HepG2 (cell line): ENCODE results near the gene HNRNPA2B1.

Experiments used
- CBFB ChIP-seq: sonication (generic); formaldehyde crosslinking; IDR thresholded peaks from 2 replicates; pipeline ENCODE4 v1.4.0; 2020; ENCODE audit warnings: missing genetic modification reagents
- CTCF ChIP-seq: sonication (generic); formaldehyde crosslinking; IDR thresholded peaks from 2 replicates; pipeline ENCODE4 v1.5.0; 2020; ENCODE audit warnings: mild to moderate bottlenecking, missing genetic modification reagents, moderate library complexity
- FOXA3 ChIP-seq: IDR thresholded peaks from 2 replicates; pipeline ENCODE4 v1.6.1; 2016; ENCODE audit warnings: missing genetic modification reagents, missing compliant biosample characterization
- FOXP1 ChIP-seq, 2 experiments: fragments of 450-650 bp in 1 of 2; IDR thresholded peaks; 2 replicates each; pipeline ENCODE4 v1.6.1; 2017 to 2018; ENCODE audit warnings: antibody characterized with exemption in 1 of 2
- GABPB1 ChIP-seq: IDR thresholded peaks from 2 replicates; pipeline ENCODE4 v1.6.1; 2016; ENCODE audit warnings: mild to moderate bottlenecking, missing genetic modification reagents, moderate library complexity, missing compliant biosample characterization
- JUNB ChIP-seq: sonication (generic); formaldehyde crosslinking; IDR thresholded peaks from 2 replicates; pipeline ENCODE4 v1.8.0; 2022; ENCODE audit warnings: missing genetic modification reagents, mild to moderate bottlenecking, borderline replicate concordance
- MAZ ChIP-seq, 2 experiments: sonication (generic) in 1 of 2; formaldehyde crosslinking in 1 of 2; IDR thresholded peaks; 2 replicates each; pipeline versions ENCODE4 v1.5.0 to v1.6.1; 2012 to 2020; ENCODE audit warnings: low read depth in 2 of 2, mild to moderate bottlenecking in 2 of 2, borderline replicate concordance in 1 of 2, improper control_type of control experiment in 1 of 2, low read length in 1 of 2, missing genetic modification reagents in 1 of 2, moderate library complexity in 1 of 2
- REL ChIP-seq: sonication (generic); formaldehyde crosslinking; conservative IDR thresholded peaks from 2 replicates; pipeline ENCODE4 v1.8.0; 2022; ENCODE audit warnings: mild to moderate bottlenecking, missing genetic modification reagents, moderate library complexity
- SOX13 ChIP-seq, 3 experiments: fragments of 450-650 bp in 1 of 3; sonication (generic) in 1 of 3; formaldehyde crosslinking in 1 of 3; IDR thresholded peaks in 2 of 3; conservative IDR thresholded peaks in 1 of 3; 2 replicates each; pipeline versions ENCODE4 v1.5.0 to v1.6.1; 2016 to 2020; ENCODE audit warnings: antibody characterized with exemption in 1 of 3, mild to moderate bottlenecking in 1 of 3, missing compliant biosample characterization in 1 of 3, missing genetic modification reagents in 1 of 3, moderate library complexity in 1 of 3
- TBP ChIP-seq: sonication (generic); formaldehyde crosslinking; IDR thresholded peaks from 2 replicates; pipeline ENCODE4 v1.5.0; 2020; ENCODE audit warnings: missing genetic modification reagents
- ZNF777 ChIP-seq: sonication (generic); formaldehyde crosslinking; IDR thresholded peaks from 2 replicates; pipeline ENCODE4 v1.4.0; 2020; ENCODE audit warnings: missing genetic modification reagents
- TF ChIP-seq, protein P1 (sequence below): sonication (generic); formaldehyde crosslinking; IDR thresholded peaks from 2 replicates; pipeline ENCODE4 v1.4.0; 2020; ENCODE audit warnings: missing genetic modification reagents
- TF ChIP-seq, protein P2 (sequence below): sonication (generic); formaldehyde crosslinking; IDR thresholded peaks from 2 replicates; pipeline ENCODE4 v1.8.1; 2023; ENCODE audit warnings: mild to moderate bottlenecking, missing genetic modification reagents

GRCh38 chr7:26166684-26167266 lies 33.8 kb downstream of the HNRNPA2B1 start:
- TF ChIP-seq FOXA3 (CRISPR knock-in tag), result no peak
- no peak for TF ChIP-seq SOX13 (IDR thresholded peaks at IDR 0.05)
- no peak for TF ChIP-seq SOX13 (CRISPR knock-in tag; conservative IDR thresholded peaks at IDR 0.05 in 1 of 2, IDR thresholded peaks at IDR 0.05 in 1 of 2)
- TF ChIP-seq, protein P1, sequence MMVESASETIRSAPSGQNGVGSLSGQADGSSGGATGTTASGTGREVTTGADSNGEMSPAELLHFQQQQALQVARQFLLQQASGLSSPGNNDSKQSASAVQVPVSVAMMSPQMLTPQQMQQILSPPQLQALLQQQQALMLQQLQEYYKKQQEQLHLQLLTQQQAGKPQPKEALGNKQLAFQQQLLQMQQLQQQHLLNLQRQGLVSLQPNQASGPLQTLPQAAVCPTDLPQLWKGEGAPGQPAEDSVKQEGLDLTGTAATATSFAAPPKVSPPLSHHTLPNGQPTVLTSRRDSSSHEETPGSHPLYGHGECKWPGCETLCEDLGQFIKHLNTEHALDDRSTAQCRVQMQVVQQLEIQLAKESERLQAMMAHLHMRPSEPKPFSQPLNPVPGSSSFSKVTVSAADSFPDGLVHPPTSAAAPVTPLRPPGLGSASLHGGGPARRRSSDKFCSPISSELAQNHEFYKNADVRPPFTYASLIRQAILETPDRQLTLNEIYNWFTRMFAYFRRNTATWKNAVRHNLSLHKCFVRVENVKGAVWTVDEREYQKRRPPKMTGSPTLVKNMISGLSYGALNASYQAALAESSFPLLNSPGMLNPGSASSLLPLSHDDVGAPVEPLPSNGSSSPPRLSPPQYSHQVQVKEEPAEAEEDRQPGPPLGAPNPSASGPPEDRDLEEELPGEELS (CRISPR knock-in tag), result no peak
- TF ChIP-seq ZNF777 (CRISPR knock-in tag), result no peak
- TF ChIP-seq JUNB, result no peak
- TF ChIP-seq GABPB1 (CRISPR knock-in tag), result no peak
- no peak for TF ChIP-seq REL (CRISPR knock-in tag)
- no peak for TF ChIP-seq CBFB (CRISPR knock-in tag)
- no peak for TF ChIP-seq TBP
- TF ChIP-seq, protein P2, sequence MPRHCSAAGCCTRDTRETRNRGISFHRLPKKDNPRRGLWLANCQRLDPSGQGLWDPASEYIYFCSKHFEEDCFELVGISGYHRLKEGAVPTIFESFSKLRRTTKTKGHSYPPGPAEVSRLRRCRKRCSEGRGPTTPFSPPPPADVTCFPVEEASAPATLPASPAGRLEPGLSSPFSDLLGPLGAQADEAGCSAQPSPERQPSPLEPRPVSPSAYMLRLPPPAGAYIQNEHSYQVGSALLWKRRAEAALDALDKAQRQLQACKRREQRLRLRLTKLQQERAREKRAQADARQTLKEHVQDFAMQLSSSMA (CRISPR knock-in tag), result no peak
- no peak for TF ChIP-seq CTCF (CRISPR knock-in tag)
- TF ChIP-seq MAZ (IDR thresholded peaks at IDR 0.05; ENCODE audit: borderline replicate concordance, low read depth, low read length), result no peak
- TF ChIP-seq MAZ (CRISPR knock-in tag; IDR thresholded peaks at IDR 0.05; ENCODE audit: low read depth), result no peak
- TF ChIP-seq FOXP1 (IDR thresholded peaks at IDR 0.05), result no peak
- no peak for TF ChIP-seq FOXP1 (CRISPR knock-in tag; IDR thresholded peaks at IDR 0.05)
